ENCODE results near the gene MRC2. TPM values are rescaled to one million over a fixed set of nuclear protein-coding genes. Genes with fewer than 3 reads are reported as not detected.

Gene MRC2
- total and polyA plus RNA-seq, 2 of the 13 experiments (the other 11 are each of a cell fraction or from before 2014, with no cell fraction given): not detected

DNA sequence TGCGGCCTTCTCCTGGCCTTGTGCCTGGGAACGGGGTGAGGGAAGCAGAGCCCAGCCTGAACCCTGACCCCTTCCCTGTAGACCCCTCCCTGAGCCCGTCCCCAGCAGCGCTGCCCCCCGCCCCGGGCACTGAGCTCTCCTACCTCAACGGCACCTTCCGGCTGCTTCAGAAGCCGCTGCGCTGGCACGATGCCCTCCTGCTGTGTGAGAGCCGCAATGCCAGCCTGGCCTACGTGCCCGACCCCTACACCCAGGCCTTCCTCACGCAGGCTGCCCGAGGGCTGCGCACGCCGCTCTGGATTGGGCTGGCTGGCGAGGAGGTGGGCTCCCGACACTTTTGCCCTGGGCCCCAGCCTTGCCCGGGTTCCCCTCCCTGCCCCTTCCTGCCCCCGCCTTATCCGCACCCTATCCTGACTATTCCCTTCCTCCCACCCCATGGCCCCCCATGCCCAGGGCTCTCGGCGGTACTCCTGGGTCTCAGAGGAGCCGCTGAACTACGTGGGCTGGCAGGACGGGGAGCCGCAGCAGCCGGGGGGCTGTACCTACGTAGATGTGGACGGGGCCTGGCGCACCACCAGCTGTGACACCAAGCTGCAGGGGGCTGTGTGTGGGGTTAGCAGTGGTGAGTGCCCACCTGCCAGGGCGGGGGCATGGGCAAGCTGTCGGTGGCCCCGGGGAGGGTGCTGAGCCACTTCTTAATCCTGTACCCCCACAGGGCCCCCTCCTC, 62.1 kb downstream of the MRC2 start (continued):
- TF ChIP-seq ZNF816 (CRISPR knock-in tag; IDR thresholded peaks at IDR 0.05; ENCODE audit: borderline replicate concordance) (no peak), MAFF (IDR thresholded peaks at IDR 0.05; ENCODE audit: low read depth, low read length) (no peak), ELF4 (CRISPR knock-in tag; IDR thresholded peaks at IDR 0.05; ENCODE audit: borderline replicate concordance) (no peak), FOXO1 (CRISPR knock-in tag; IDR thresholded peaks at IDR 0.05) (no peak)
- TF ChIP-seq, protein P1, sequence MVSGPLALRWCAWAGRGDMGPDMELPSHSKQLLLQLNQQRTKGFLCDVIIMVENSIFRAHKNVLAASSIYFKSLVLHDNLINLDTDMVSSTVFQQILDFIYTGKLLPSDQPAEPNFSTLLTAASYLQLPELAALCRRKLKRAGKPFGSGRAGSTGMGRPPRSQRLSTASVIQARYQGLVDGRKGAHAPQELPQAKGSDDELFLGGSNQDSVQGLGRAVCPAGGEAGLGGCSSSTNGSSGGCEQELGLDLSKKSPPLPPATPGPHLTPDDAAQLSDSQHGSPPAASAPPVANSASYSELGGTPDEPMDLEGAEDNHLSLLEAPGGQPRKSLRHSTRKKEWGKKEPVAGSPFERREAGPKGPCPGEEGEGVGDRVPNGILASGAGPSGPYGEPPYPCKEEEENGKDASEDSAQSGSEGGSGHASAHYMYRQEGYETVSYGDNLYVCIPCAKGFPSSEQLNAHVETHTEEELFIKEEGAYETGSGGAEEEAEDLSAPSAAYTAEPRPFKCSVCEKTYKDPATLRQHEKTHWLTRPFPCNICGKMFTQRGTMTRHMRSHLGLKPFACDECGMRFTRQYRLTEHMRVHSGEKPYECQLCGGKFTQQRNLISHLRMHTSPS (CRISPR knock-in tag; IDR thresholded peaks at IDR 0.05; ENCODE audit: low read depth): no peak

DNA sequence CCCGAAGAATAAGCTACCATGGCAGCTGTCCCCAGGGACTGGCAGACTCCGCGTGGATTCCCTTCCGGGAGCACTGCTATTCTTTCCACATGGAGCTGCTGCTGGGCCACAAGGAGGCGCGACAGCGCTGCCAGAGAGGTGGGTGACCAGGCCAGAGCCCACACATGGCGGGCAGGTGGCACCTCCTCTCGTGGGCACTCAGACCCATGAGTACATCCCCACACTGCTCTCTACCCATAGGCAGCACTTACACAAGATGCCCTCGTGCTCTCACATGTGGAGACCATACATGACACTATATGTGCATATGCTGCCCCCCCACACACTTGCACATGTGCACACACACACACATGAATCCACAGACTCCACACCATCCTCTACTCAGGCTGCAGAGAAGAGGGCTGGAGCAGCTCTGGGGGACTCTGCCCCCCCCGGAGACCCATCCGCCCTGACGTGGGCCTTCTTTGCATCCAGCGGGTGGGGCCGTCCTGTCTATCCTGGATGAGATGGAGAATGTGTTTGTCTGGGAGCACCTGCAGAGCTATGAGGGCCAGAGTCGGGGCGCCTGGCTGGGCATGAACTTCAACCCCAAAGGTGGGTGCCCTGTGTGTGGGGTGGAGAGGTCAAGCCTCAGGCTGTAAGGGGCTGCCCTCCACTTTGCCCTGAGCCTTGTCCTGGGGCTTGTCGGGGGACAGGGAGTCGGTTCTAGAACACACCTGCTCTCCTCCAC, 62.9 kb downstream of the MRC2 start:
- Histone ChIP-seq H2AFZ (ENCODE audit: low read length) (no peak overlapping the region), H3K27ac (ENCODE audit: extremely low read length, insufficient read depth, low read length) (no peak overlapping the region), H3K79me2 (ENCODE audit: insufficient read depth, low read length) (no peaks in the 10 kb centered on the region), H3K9ac (ENCODE audit: insufficient read depth, low read depth, low read length) (no peak overlapping the region), H4K20me1 (ENCODE audit: insufficient read depth, low read length) (0 out of 2 replicates have a peak, but pooled peaks cover 7% of the 10 kb centered on the region), H3K27me3 (ENCODE audit: control insufficient read depth in 1 of 2, insufficient read depth in 2 of 2, low read length in 2 of 2) (peaks cover 9 to 25% of the 10 kb centered on the region in 2 experiments; a peak in 4 of 5 replicates), H3K4me1 (ENCODE audit: insufficient read depth, low read length) (no peaks in the 10 kb centered on the region), H3K4me3 (replicated peaks in 1 of 3; ENCODE audit: insufficient read depth in 1 of 3, low read depth in 2 of 3, low read length in 3 of 3) (no peak overlapping the region), H3K4me2 (ENCODE audit: low read depth, low read length) (no peak overlapping the region), H3K36me3 (replicated peaks in 1 of 2; ENCODE audit: control insufficient read depth in 1 of 2, insufficient read depth in 2 of 2, low read length in 2 of 2) (no peaks in the 10 kb centered on the region), H3K9me3 (ENCODE audit: low read length) (no peaks in the 10 kb centered on the region)
- FAIRE-seq (no peak), DNase-seq (ENCODE audit: low spot score) (no peak), ATAC-seq (no peak; the same call in 2 of the 3 replicates)
- WGBS (ENCODE audit: low lambda C conversion rate): 35% methylated on average over 17 of the region's 19 CpGs
- POLR2A ChIA-PET: no interaction called here
- CTCF ChIA-PET (ENCODE audit: low intra/inter-chr PET ratio, low total read pairs): no interaction called here
- intact Hi-C loops (cut with micrococcal nuclease; ENCODE audit: unreplicated experiment): no loop called here
- in situ Hi-C loops (cut with HindIII; ENCODE audit: extremely low pct_ligation_motif_present, low pct_unique_long_range_greater_than_20kb): no loop called here
- TF ChIP-seq FOXJ3 (CRISPR knock-in tag; IDR thresholded peaks at IDR 0.05; ENCODE audit: borderline replicate concordance) (no peak), NFRKB (IDR thresholded peaks at IDR 0.05) (no peak), MIXL1 (CRISPR knock-in tag; IDR thresholded peaks at IDR 0.05) (no peak), ZNF615 (CRISPR knock-in tag; IDR thresholded peaks at IDR 0.05; ENCODE audit: borderline replicate concordance) (no peak)
- TF ChIP-seq, protein P2, sequence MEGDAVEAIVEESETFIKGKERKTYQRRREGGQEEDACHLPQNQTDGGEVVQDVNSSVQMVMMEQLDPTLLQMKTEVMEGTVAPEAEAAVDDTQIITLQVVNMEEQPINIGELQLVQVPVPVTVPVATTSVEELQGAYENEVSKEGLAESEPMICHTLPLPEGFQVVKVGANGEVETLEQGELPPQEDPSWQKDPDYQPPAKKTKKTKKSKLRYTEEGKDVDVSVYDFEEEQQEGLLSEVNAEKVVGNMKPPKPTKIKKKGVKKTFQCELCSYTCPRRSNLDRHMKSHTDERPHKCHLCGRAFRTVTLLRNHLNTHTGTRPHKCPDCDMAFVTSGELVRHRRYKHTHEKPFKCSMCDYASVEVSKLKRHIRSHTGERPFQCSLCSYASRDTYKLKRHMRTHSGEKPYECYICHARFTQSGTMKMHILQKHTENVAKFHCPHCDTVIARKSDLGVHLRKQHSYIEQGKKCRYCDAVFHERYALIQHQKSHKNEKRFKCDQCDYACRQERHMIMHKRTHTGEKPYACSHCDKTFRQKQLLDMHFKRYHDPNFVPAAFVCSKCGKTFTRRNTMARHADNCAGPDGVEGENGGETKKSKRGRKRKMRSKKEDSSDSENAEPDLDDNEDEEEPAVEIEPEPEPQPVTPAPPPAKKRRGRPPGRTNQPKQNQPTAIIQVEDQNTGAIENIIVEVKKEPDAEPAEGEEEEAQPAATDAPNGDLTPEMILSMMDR (CRISPR knock-in tag; IDR thresholded peaks at IDR 0.05): peak; percentile 35; the same call in 1 of the 2 replicates
- TF ChIP-seq, protein P3, sequence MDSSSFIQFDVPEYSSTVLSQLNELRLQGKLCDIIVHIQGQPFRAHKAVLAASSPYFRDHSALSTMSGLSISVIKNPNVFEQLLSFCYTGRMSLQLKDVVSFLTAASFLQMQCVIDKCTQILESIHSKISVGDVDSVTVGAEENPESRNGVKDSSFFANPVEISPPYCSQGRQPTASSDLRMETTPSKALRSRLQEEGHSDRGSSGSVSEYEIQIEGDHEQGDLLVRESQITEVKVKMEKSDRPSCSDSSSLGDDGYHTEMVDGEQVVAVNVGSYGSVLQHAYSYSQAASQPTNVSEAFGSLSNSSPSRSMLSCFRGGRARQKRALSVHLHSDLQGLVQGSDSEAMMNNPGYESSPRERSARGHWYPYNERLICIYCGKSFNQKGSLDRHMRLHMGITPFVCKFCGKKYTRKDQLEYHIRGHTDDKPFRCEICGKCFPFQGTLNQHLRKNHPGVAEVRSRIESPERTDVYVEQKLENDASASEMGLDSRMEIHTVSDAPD (CRISPR knock-in tag; IDR thresholded peaks at IDR 0.05): no peak
- TF ChIP-seq, protein P4, sequence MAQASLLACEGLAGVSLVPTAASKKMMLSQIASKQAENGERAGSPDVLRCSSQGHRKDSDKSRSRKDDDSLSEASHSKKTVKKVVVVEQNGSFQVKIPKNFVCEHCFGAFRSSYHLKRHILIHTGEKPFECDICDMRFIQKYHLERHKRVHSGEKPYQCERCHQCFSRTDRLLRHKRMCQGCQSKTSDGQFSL (CRISPR knock-in tag; IDR thresholded peaks at IDR 0.05): peak; percentile 67; the same call in 1 of the 2 replicates
- BruUV-seq (replicated peaks): no TSS peak

All from HepG2 (cell line).